Stimulated activated memory B cell treated with anti-CD40 and anti-IgM and Interleukin-4, amounts not matched to agents 10 μg/mL and 1 μg/mL and 100 μg/mL, for 72 hours (primary cell): Measurements from ENCODE around the gene MRPL3.
"Not testable (repeated sequence)": the region's sequence is repeated elsewhere in the genome, so short reads cannot be mapped to it uniquely, and the experiment has no call there.

Experiments used
- ATAC-seq: fragments of 150-1000 bp; cut with Tn5 transposase; 2 replicates; pipeline ENCODE4 v1.10.0; 2021
- H3K27ac Mint-ChIP-seq: one replicate; pipeline ENCODE4 v1.8.0; 2022; ENCODE audit warnings: mild to moderate bottlenecking, mixed read lengths
- H3K27me3 Mint-ChIP-seq: one replicate; pipeline ENCODE4 v1.8.0; 2022; ENCODE audit warnings: mixed read lengths
- H3K36me3 Mint-ChIP-seq: one replicate; pipeline ENCODE4 v1.8.0; 2022; ENCODE audit warnings: mixed read lengths
- H3K4me1 Mint-ChIP-seq: one replicate; pipeline ENCODE4 v1.8.0; 2022; ENCODE audit warnings: mixed read lengths
- H3K4me3 Mint-ChIP-seq: one replicate; pipeline ENCODE4 v1.8.0; 2022; ENCODE audit warnings: mild to moderate bottlenecking, moderate library complexity, mixed read lengths
- H3K9me3 Mint-ChIP-seq: one replicate; pipeline ENCODE4 v1.8.0; 2022; ENCODE audit warnings: mixed read lengths

MRPL3 gene

GRCh38 chr3:131532645-131533044, 29.9 kb upstream of the MRPL3 start:
- Mint-ChIP-seq H3K4me1 (no peaks in the 10 kb centered on the region), H3K4me3 (no peak overlapping the region)

GRCh38 chr3:131530843-131531242, 28.1 kb upstream of the MRPL3 start:
- H3K27ac Mint-ChIP-seq, result no peak overlapping the region
- no peak for ATAC-seq
- H3K4me3 Mint-ChIP-seq, result no peak overlapping the region
- no peaks in the 10 kb centered on the region for H3K36me3 Mint-ChIP-seq
- H3K9me3 Mint-ChIP-seq, result peaks cover 2% of the 10 kb centered on the region
- peaks cover 31% of the 10 kb centered on the region for H3K27me3 Mint-ChIP-seq
- H3K4me1 Mint-ChIP-seq, result no peaks in the 10 kb centered on the region

More at GRCh38 chr3:131532645-131533044, 29.9 kb upstream of the MRPL3 start:
- Mint-ChIP-seq H3K27me3 (peaks cover 15% of the 10 kb centered on the region), H3K9me3 (peaks cover 2% of the 10 kb centered on the region), H3K36me3 (no peaks in the 10 kb centered on the region), H3K27ac (no peak overlapping the region)
- ATAC-seq, result no peak

GRCh38 chr3:131530388-131530787, 27.6 kb upstream of the MRPL3 start:
- Mint-ChIP-seq H3K4me3 (no peak overlapping the region), H3K4me1 (no peaks in the 10 kb centered on the region), H3K27me3 (peaks cover 36% of the 10 kb centered on the region), H3K9me3 (peaks cover 2% of the 10 kb centered on the region), H3K27ac (no peak overlapping the region), H3K36me3 (no peaks in the 10 kb centered on the region)
- ATAC-seq, result no peak

- Mint-ChIP-seq H3K27ac (no peak overlapping the region), H3K4me3 (no peak overlapping the region), H3K27me3 (peaks cover 39% of the 10 kb centered on the region), H3K4me1 (no peaks in the 10 kb centered on the region), H3K36me3 (no peaks in the 10 kb centered on the region), H3K9me3 (no peaks in the 10 kb centered on the region)
- peak; percentile 28 for ATAC-seq
These were observed 24.1 kb upstream of the MRPL3 start for GRCh38 chr3:131526801-131527347.

GRCh38 chr3:131518680-131519079, 15.9 kb upstream of the MRPL3 start:
- H3K36me3 Mint-ChIP-seq, result no peaks in the 10 kb centered on the region
- H3K9me3 Mint-ChIP-seq, result peaks cover 3% of the 10 kb centered on the region
- no peaks in the 10 kb centered on the region for H3K4me1 Mint-ChIP-seq
- H3K27ac Mint-ChIP-seq, result no peak overlapping the region
- no peak for ATAC-seq
- H3K27me3 Mint-ChIP-seq, result no peaks in the 10 kb centered on the region
- H3K4me3 Mint-ChIP-seq, result no peak overlapping the region

- peaks cover 30% of the 10 kb centered on the region for H3K4me1 Mint-ChIP-seq
- H3K4me3 Mint-ChIP-seq, result no peak overlapping the region
- ATAC-seq, result no peak
- no peak overlapping the region for H3K27ac Mint-ChIP-seq
- H3K27me3 Mint-ChIP-seq, result no peaks in the 10 kb centered on the region
- H3K9me3 Mint-ChIP-seq, result no peaks in the 10 kb centered on the region
- peaks cover 4% of the 10 kb centered on the region for H3K36me3 Mint-ChIP-seq
These were observed 2.6 kb upstream of the MRPL3 start for GRCh38 chr3:131505421-131505820.

GRCh38 chr3:131503320-131503635, 507 bp upstream of the MRPL3 start:
- Mint-ChIP-seq H3K9me3 (no peaks in the 10 kb centered on the region), H3K27ac (peak overlapping the region; percentile 99), H3K36me3 (peaks cover 13% of the 10 kb centered on the region), H3K4me1 (peaks cover 30% of the 10 kb centered on the region), H3K27me3 (no peaks in the 10 kb centered on the region), H3K4me3 (peak overlapping the region; percentile 99)
- ATAC-seq, result no peak

GRCh38 chr3:131501949-131502348, 822 bp downstream of the MRPL3 start:
- Mint-ChIP-seq H3K4me3 (peak overlapping the region; percentile 99), H3K4me1 (peaks cover 30% of the 10 kb centered on the region), H3K36me3 (peaks cover 15% of the 10 kb centered on the region), H3K9me3 (no peaks in the 10 kb centered on the region), H3K27me3 (no peaks in the 10 kb centered on the region), H3K27ac (peak overlapping the region; percentile 99)
- no peak for ATAC-seq

GRCh38 chr3:131494706-131495105, 8.1 kb downstream of the MRPL3 start:
- ATAC-seq, result no peak
- no peak overlapping the region for H3K27ac Mint-ChIP-seq
- no peak overlapping the region for H3K4me3 Mint-ChIP-seq
- no peaks in the 10 kb centered on the region for H3K9me3 Mint-ChIP-seq
- H3K36me3 Mint-ChIP-seq, result peaks cover 20% of the 10 kb centered on the region
- H3K27me3 Mint-ChIP-seq, result no peaks in the 10 kb centered on the region
- peaks cover 13% of the 10 kb centered on the region for H3K4me1 Mint-ChIP-seq

GRCh38 chr3:131491775-131492174, 11.0 kb downstream of the MRPL3 start:
- H3K27me3 Mint-ChIP-seq, result no peaks in the 10 kb centered on the region
- peaks cover 12% of the 10 kb centered on the region for H3K4me1 Mint-ChIP-seq
- no peak overlapping the region for H3K27ac Mint-ChIP-seq
- H3K4me3 Mint-ChIP-seq, result no peak overlapping the region
- no peaks in the 10 kb centered on the region for H3K9me3 Mint-ChIP-seq
- no peak for ATAC-seq
- peaks cover 21% of the 10 kb centered on the region for H3K36me3 Mint-ChIP-seq

GRCh38 chr3:131491084-131491483, 11.7 kb downstream of the MRPL3 start:
- H3K36me3 Mint-ChIP-seq, result peaks cover 22% of the 10 kb centered on the region
- H3K27ac Mint-ChIP-seq, result no peak overlapping the region
- ATAC-seq, result no peak
- no peaks in the 10 kb centered on the region for H3K27me3 Mint-ChIP-seq
- H3K9me3 Mint-ChIP-seq, result no peaks in the 10 kb centered on the region
- no peak overlapping the region for H3K4me3 Mint-ChIP-seq
- peaks cover 6% of the 10 kb centered on the region for H3K4me1 Mint-ChIP-seq

- H3K4me1 Mint-ChIP-seq, H3K27ac Mint-ChIP-seq, H3K27me3 Mint-ChIP-seq, H3K9me3 Mint-ChIP-seq, H3K4me3 Mint-ChIP-seq, ATAC-seq: not testable (repeated sequence)
- peaks cover 35% of the 10 kb centered on the region for H3K36me3 Mint-ChIP-seq
These were observed 16.2 kb downstream of the MRPL3 start for GRCh38 chr3:131486545-131486944.

GRCh38 chr3:131485119-131485518, 17.7 kb downstream of the MRPL3 start:
- peaks cover 8% of the 10 kb centered on the region for H3K4me1 Mint-ChIP-seq
- no peak overlapping the region for H3K27ac Mint-ChIP-seq
- no peak overlapping the region for H3K4me3 Mint-ChIP-seq
- H3K36me3 Mint-ChIP-seq, result peaks cover 37% of the 10 kb centered on the region
- no peaks in the 10 kb centered on the region for H3K27me3 Mint-ChIP-seq
- no peak for ATAC-seq
- no peaks in the 10 kb centered on the region for H3K9me3 Mint-ChIP-seq

GRCh38 chr3:131484496-131485111, 18.2 kb downstream of the MRPL3 start:
- Mint-ChIP-seq H3K27me3 (no peaks in the 10 kb centered on the region), H3K36me3 (peaks cover 42% of the 10 kb centered on the region), H3K9me3 (no peaks in the 10 kb centered on the region), H3K27ac (no peak overlapping the region), H3K4me1 (peaks cover 8% of the 10 kb centered on the region), H3K4me3 (no peak overlapping the region)
- ATAC-seq, result no peak

GRCh38 chr3:131480116-131480515, 22.7 kb downstream of the MRPL3 start:
- no peaks in the 10 kb centered on the region for H3K9me3 Mint-ChIP-seq
- no peak overlapping the region for H3K4me3 Mint-ChIP-seq
- no peak overlapping the region for H3K27ac Mint-ChIP-seq
- H3K27me3 Mint-ChIP-seq, result no peaks in the 10 kb centered on the region
- H3K4me1 Mint-ChIP-seq, result peaks cover 15% of the 10 kb centered on the region
- H3K36me3 Mint-ChIP-seq, result peaks cover 44% of the 10 kb centered on the region
- ATAC-seq, result no peak

GRCh38 chr3:131477813-131478212, 25.0 kb downstream of the MRPL3 start:
- Mint-ChIP-seq H3K9me3 (no peaks in the 10 kb centered on the region), H3K36me3 (peaks cover 39% of the 10 kb centered on the region), H3K27me3 (no peaks in the 10 kb centered on the region), H3K4me1 (peaks cover 16% of the 10 kb centered on the region), H3K27ac (no peak overlapping the region), H3K4me3 (no peak overlapping the region)
- ATAC-seq, result no peak
